HL-60 (cell line): ENCODE data around the gene GABRD.

Experiments
- POLR2AphosphoS5 ChIP-seq: IDR thresholded peaks from 2 replicates; pipeline ENCODE4 v1.6.1; 2012; ENCODE audit warnings: low read depth
- SPI1 ChIP-seq: IDR thresholded peaks from 2 replicates; pipeline ENCODE4 v1.6.1; 2012; ENCODE audit warnings: low read depth, mild to moderate bottlenecking, borderline replicate concordance
- TF ChIP-seq, protein P1 (sequence below): IDR thresholded peaks from 2 replicates; pipeline ENCODE4 v1.6.1; 2012; ENCODE audit warnings: low read depth; ENCODE audit not compliant: insufficient replicate concordance
- TF ChIP-seq, protein P2 (sequence below): IDR thresholded peaks from one replicate; pipeline ENCODE4 v1.5.1; 2011; ENCODE audit warnings: low read length, control low read depth, inconsistent platforms; ENCODE audit not compliant: insufficient read depth

DNA sequence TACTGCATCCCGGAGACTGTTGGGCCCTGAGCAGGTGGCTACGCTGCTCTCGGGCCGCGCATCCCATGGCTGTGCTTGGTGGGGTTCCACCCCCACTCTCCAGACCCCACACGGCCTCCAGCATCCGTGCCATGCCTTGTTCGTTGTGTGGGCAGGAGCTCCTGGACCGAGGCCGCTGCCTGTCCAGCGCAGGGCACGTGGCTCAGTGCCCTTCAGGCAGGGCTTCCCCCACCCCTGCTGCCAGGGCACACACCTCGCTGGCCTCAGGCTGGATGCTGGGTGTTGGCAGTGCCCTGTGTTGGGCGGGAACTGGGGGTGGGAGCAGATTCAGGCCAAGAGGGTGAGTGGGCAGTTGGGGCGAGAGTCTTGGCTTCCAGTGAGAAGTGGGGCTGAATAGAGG lies 40.9 kb downstream of the GABRD start:
- TF ChIP-seq, protein P1, sequence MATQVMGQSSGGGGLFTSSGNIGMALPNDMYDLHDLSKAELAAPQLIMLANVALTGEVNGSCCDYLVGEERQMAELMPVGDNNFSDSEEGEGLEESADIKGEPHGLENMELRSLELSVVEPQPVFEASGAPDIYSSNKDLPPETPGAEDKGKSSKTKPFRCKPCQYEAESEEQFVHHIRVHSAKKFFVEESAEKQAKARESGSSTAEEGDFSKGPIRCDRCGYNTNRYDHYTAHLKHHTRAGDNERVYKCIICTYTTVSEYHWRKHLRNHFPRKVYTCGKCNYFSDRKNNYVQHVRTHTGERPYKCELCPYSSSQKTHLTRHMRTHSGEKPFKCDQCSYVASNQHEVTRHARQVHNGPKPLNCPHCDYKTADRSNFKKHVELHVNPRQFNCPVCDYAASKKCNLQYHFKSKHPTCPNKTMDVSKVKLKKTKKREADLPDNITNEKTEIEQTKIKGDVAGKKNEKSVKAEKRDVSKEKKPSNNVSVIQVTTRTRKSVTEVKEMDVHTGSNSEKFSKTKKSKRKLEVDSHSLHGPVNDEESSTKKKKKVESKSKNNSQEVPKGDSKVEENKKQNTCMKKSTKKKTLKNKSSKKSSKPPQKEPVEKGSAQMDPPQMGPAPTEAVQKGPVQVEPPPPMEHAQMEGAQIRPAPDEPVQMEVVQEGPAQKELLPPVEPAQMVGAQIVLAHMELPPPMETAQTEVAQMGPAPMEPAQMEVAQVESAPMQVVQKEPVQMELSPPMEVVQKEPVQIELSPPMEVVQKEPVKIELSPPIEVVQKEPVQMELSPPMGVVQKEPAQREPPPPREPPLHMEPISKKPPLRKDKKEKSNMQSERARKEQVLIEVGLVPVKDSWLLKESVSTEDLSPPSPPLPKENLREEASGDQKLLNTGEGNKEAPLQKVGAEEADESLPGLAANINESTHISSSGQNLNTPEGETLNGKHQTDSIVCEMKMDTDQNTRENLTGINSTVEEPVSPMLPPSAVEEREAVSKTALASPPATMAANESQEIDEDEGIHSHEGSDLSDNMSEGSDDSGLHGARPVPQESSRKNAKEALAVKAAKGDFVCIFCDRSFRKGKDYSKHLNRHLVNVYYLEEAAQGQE = no peak
- TF ChIP-seq, protein P2, sequence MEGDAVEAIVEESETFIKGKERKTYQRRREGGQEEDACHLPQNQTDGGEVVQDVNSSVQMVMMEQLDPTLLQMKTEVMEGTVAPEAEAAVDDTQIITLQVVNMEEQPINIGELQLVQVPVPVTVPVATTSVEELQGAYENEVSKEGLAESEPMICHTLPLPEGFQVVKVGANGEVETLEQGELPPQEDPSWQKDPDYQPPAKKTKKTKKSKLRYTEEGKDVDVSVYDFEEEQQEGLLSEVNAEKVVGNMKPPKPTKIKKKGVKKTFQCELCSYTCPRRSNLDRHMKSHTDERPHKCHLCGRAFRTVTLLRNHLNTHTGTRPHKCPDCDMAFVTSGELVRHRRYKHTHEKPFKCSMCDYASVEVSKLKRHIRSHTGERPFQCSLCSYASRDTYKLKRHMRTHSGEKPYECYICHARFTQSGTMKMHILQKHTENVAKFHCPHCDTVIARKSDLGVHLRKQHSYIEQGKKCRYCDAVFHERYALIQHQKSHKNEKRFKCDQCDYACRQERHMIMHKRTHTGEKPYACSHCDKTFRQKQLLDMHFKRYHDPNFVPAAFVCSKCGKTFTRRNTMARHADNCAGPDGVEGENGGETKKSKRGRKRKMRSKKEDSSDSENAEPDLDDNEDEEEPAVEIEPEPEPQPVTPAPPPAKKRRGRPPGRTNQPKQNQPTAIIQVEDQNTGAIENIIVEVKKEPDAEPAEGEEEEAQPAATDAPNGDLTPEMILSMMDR = no peak
- TF ChIP-seq POLR2AphosphoS5 = no peak
- no peak for TF ChIP-seq SPI1
